Measurements from ENCODE around the gene LMAN1.

LMAN1 gene

DNA sequence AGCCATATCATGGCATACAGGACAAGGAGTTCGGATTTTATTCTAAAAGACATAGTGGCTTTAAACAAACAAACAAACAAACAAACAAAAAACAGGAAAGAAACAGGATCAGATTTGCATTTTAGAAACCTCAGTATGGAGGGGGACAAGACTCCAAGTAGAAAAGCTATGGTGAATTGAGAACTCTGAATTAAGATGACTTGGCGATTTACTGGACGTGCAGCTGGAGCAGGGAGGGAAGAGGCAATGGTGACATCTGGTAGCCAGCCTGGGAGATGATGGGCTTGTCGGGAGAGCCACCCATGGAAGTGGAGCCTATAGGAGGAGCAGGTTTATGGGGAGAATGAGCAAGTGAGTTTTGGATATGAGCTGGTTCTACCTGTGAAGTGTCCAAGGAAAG is 53.8 kb downstream of the LMAN1 start:
- DNase-seq (ENCODE audit: low read depth, low spot score): no peak

DNA sequence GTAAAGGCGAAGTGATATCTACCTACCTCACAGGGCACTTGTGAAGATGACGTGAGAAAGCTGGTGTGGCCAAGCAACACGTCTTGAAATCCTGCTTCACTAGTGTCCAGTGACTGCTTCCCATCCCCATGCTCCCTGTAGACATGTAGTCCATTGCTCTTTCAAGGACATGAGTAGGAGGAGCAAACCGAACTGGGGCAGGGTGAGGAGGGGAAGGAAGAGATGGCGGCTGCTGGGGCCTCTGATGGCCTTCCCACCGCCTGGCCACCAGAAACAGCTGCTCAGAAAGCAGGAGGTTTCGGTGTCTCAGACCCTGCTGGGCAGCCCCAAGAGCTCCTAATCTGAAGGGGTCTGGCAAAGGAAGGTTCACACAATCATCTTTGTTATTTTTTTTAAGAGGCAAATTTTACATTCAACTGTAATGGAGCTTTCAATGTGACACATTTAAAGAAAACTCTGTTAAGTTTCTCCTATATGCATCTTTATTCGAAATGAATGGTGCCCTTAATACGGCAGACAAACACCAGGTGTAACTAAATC is 55.3 kb downstream of the LMAN1 start:
- no peak for DNase-seq (ENCODE audit: low read depth, low spot score)

DNA sequence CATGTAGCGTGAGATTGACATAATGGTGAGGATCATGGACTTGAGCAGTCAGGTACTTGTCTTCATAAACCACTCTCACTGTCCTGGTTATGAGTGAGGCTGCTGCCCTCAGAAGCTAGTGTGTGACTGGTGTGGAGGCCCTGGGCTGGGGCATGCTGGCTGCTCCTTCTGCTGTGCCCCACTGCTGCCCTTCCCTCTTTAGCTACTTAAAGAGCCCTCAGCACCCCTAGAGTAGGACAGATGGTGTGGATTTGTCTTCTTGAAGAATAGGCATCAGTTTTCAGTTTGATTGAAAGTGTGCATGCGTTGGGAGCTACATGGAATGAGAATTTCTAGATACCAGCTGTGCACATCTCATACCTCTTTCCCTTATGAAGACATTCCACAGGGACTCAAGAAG is 56.1 kb downstream of the LMAN1 start:
- no peak for DNase-seq (ENCODE audit: low read depth, low spot score)

DNA sequence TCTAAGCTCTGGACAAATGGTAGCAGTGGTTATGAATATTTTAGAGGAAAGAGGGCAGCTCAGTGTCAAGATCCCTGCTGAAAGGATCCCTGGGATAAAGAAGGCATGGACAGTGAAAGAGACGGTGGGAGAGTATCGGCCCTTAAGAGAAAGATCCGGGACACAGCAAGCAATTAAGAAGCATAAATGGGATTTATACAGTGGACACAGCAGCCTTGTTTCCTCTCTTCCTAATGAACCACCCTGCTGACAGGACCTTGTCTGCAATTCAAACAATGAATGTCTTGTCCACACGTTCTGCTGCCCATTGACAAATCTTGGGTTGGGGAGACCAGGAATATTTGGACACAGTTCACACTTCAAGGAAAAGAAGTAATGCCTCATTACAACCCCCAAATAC is 57.1 kb downstream of the LMAN1 start:
- DNase-seq (ENCODE audit: low read depth, low spot score): no peak

DNA sequence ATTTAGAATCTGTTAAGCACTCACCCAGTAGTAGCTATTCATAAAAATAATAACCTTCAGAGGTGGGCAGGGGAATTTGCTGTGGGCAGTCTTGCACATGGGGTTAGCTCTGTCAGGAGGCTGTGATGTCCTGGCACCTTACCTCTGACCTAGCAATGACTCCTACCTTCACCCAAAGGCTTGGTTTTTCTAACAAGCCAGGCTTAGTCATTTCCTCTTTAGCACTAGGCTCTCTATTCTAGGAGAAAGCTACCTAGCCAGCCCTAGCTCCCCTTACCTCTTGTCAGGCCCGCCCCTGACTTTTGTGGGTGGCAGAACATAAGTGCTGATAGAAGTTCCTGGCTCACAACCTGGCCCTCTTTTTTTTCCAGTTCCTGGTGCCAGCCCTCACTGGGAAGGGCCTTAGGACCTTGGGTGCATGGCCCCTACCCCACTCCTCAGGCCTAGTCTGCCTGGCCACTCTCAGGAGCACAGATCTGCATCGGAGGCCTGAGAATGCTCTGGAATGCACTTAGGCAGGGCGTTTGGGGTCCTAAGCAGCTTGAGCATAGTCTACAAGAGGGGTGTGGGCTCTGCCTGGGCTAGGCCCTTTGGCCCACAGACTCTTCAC is 58.3 kb downstream of the LMAN1 start:
- no peak for DNase-seq (ENCODE audit: low read depth, low spot score)

DNA sequence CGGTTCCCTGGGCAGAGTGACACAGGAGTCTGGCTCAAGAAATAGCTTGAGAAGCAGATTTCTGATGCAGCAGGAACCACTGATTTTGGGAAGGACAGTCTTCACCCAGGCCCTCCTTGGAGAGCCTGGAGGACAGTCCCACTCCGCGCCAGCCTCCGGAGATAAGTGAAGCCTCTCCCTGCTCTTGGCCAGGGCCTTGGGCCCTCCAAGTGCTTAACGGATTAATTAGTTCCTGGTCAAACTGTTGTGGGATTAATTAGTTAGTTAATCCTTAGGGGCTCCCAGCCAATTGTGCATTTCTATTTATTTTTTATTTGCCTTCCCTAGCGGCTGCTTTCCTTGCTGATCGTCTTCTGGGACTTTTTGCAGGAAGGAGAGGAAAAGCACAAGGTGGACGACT is 60.2 kb downstream of the LMAN1 start:
- DNase-seq (ENCODE audit: low read depth, low spot score): no peak

DNA sequence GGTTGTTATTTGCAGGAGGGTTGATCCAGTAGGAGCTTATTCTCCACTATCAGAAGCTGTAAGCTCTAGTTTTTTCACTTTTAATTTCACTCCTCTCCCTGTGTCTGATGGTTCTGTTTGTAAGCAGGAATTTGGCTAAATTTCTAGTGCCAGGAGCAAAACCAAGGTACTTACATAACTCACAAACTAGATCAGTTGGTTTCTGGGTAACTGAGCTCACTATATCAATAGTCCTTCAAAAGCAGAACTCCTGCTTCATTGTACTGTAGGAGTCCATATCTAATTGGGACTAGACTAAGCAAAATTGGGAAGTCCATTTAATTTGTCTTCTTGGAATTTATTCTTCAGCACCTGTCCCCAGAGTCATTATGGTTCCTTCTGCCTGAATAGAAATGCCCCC is 65.7 kb downstream of the LMAN1 start:
- no peak for DNase-seq (ENCODE audit: low read depth, low spot score)

DNA sequence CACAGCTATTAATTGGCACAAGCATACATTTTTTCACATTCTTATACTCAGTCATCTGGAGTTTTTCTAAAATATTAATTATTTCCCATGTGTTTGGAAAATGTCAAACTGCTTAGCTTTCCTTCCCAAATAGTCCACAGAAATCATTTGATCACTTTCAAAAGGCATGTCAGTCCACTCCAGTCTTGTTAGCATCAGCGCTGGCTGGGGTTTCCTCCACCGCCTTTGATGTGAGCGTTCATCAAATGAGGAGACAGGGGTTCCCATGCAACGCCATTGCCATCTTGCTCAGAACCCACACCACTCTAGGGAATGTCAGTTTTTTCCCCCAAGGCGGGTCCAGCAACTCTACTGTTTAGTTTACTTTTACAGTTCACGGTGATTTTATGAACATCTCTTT is 72.7 kb downstream of the LMAN1 start:
- DNase-seq (ENCODE audit: low read depth, low spot score): no peak

DNA sequence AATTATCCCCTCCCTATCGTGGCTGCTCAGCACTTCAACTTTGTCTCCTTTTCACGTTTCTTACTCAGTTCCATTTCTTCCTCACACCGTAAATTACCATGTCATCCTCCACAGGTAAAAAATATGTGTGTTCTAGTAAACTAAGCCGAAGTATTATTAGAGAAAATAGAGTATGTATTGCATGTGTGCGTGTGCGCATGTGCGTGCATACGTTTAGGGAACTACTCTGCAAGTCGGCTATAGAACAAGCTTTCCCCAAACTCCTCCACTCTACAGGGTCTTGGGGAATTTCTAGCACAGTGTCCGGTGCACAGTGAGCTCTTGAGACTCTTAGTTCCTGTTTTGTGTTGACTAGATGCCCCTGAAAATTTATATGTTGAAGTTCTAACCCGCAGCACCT is 76.7 kb downstream of the LMAN1 start:
- no peak for DNase-seq (ENCODE audit: low read depth, low spot score)

DNA sequence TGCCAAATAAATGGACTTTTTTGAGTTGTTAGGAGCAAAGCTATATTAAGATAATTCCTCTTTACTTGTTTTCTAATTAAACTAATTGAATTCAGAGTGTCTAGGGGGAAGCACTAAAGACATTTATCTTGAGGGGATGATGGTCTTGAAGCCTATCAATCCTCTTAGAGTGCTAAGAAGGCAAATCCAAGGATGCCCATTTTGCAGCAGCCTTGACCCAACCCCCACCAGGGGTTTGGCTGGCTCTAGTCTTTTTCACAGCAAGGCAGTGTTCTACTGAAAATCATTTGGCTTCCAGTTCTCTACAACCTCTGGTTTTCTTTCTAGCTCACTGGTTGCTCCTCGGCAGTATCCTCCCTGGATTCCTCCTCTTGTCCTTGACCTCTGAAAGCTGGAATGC is 79.3 kb downstream of the LMAN1 start:
- no peak for DNase-seq (ENCODE audit: low read depth, low spot score)

DNA sequence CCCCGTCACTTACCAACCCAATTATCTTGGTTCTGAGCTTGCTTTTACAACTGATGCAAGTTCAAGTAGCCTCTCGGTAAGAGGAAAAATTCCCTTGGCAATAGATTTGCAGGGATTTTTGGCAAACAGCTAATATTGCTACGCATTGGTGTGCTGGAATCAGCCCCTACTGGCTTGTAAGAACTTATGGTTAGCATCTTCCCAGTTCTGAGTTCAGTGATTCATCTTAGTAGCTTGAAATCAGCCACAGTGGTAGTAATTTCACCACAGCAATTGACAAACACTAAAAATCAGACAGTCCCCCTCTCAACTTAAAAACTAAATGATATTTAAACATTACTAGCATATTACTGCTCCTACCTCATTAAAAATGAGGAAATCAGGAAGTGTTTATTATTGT is 79.9 kb downstream of the LMAN1 start:
- DNase-seq (ENCODE audit: low read depth, low spot score): no peak

DNA sequence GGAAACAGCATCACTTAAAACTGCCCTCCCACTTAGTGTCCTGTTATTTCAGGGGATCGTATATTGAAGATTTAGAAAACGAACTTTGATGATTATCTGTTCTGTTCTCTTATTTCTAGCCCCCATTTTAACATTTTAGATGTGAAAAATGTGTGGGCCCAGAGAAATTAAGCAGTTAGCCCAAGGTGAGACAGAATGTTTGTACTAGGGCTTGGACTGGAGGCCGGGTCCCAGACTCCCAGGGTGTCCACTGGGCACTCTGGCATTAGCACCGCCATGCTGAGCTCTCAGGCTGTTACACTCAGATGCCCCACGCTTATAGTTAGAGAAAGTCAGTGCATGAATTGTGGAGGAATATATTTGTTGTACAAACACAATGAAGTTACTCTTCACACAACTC is 80.3 kb downstream of the LMAN1 start:
- no peak for DNase-seq (ENCODE audit: low read depth, low spot score)

Measured in activated CD4-positive, CD25-positive, alpha-beta regulatory T cell treated with anti-CD3 and anti-CD28 coated beads, Interleukin-2, amount 50 U/mL, for 16 hours (primary cell).